ENCODE measurements around the gene CXCL13. TPM values are rescaled to one million over a fixed set of nuclear protein-coding genes. Genes with fewer than 3 reads are reported as not detected.

CXCL13 gene
- total RNA-seq, 4 donors from 2014 or later: 1.1 TPM; not detected in 3

GRCh38 chr4:77600521-77601451 is 4.8 kb upstream of the CXCL13 start:
- Histone ChIP-seq H3K4me3 (no peak overlapping the region), H3K4me1 (no peaks in the 10 kb centered on the region), H3K9me3 (no peaks in the 10 kb centered on the region), H3K27ac (no peak overlapping the region), H3K27me3 (no peaks in the 10 kb centered on the region), H3K36me3 (no peaks in the 10 kb centered on the region)
- TF ChIP-seq, protein P1, sequence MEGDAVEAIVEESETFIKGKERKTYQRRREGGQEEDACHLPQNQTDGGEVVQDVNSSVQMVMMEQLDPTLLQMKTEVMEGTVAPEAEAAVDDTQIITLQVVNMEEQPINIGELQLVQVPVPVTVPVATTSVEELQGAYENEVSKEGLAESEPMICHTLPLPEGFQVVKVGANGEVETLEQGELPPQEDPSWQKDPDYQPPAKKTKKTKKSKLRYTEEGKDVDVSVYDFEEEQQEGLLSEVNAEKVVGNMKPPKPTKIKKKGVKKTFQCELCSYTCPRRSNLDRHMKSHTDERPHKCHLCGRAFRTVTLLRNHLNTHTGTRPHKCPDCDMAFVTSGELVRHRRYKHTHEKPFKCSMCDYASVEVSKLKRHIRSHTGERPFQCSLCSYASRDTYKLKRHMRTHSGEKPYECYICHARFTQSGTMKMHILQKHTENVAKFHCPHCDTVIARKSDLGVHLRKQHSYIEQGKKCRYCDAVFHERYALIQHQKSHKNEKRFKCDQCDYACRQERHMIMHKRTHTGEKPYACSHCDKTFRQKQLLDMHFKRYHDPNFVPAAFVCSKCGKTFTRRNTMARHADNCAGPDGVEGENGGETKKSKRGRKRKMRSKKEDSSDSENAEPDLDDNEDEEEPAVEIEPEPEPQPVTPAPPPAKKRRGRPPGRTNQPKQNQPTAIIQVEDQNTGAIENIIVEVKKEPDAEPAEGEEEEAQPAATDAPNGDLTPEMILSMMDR (IDR thresholded peaks at IDR 0.05): peak; percentile 42 to 61 (median 47)
- no peak for TF ChIP-seq POLR2A (IDR thresholded peaks at IDR 0.05)
- intact Hi-C loops (cut with DNase I; ENCODE audit: low total_unique reads): no loop called here
- no peak for DNase-seq

- Histone ChIP-seq H3K4me1 (no peaks in the 10 kb centered on the region), H3K4me3 (no peak overlapping the region), H3K36me3 (no peaks in the 10 kb centered on the region), H3K27me3 (no peaks in the 10 kb centered on the region), H3K27ac (no peak overlapping the region), H3K9me3 (no peaks in the 10 kb centered on the region)
- intact Hi-C loops (cut with DNase I; ENCODE audit: low total_unique reads): no loop called here
- TF ChIP-seq POLR2A (IDR thresholded peaks at IDR 0.05): no peak
- TF ChIP-seq, protein P1 (IDR thresholded peaks at IDR 0.05): no peak
- no peak for DNase-seq
These were observed 3.9 kb upstream of the CXCL13 start for GRCh38 chr4:77601614-77602187.

- no peak overlapping the region for H3K27ac ChIP-seq
- no peaks in the 10 kb centered on the region for H3K36me3 ChIP-seq
- no peaks in the 10 kb centered on the region for H3K27me3 ChIP-seq
- no peak for TF ChIP-seq POLR2A (IDR thresholded peaks at IDR 0.05)
- no peaks in the 10 kb centered on the region for H3K9me3 ChIP-seq
- H3K4me3 ChIP-seq: no peak overlapping the region
- DNase-seq: no peak
- no peaks in the 10 kb centered on the region for H3K4me1 ChIP-seq
- intact Hi-C loops (cut with DNase I; ENCODE audit: low total_unique reads): no loop called here
These were observed 7.6 kb downstream of the CXCL13 start for GRCh38 chr4:77613267-77613666.

GRCh38 chr4:77615153-77615552 is 9.5 kb downstream of the CXCL13 start:
- intact Hi-C loops (cut with DNase I; ENCODE audit: low total_unique reads): no loop called here
- Histone ChIP-seq H3K27ac (no peak overlapping the region), H3K4me3 (no peak overlapping the region), H3K27me3 (no peaks in the 10 kb centered on the region), H3K4me1 (no peaks in the 10 kb centered on the region), H3K9me3 (no peaks in the 10 kb centered on the region), H3K36me3 (no peaks in the 10 kb centered on the region)
- no peak for DNase-seq
- TF ChIP-seq POLR2A (IDR thresholded peaks at IDR 0.05): no peak
- TF ChIP-seq, protein P1 (IDR thresholded peaks at IDR 0.05): no peak

DNA sequence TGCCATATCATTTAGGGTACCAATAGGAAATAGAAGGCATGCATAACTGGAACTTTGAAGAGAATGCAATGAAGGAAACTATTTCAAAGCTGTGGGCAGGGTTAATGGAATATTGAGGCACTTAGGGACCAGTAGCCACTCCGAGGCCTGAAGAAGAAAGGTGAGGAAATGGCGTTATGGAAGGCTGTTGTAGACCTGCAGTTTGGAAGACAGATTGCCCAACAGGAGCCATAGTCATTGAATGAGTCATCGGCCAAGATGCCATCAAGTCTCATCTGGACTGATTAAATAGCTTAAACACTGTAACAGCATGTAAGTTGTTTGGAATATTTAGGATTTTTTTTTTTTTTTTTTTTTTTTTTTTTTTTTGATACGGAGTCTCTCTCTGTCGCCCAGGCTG is 11.6 kb downstream of the CXCL13 start:
- no peaks in the 10 kb centered on the region for H3K9me3 ChIP-seq
- intact Hi-C loops (cut with DNase I; ENCODE audit: low total_unique reads): no loop called here
- TF ChIP-seq, protein P1 (IDR thresholded peaks at IDR 0.05): no peak
- no peak for TF ChIP-seq POLR2A (IDR thresholded peaks at IDR 0.05)
- no peak for DNase-seq
- no peaks in the 10 kb centered on the region for H3K4me1 ChIP-seq
- H3K4me3 ChIP-seq: no peak overlapping the region
- no peaks in the 10 kb centered on the region for H3K36me3 ChIP-seq
- H3K27ac ChIP-seq: no peak overlapping the region
- H3K27me3 ChIP-seq: no peaks in the 10 kb centered on the region
